ENCODE results near the gene MT1HL1. TPM values are rescaled to one million over a fixed set of nuclear protein-coding genes. Genes with fewer than 3 reads are reported as not detected.

The MT1HL1 gene
- total RNA-seq, 4 donors from 2014 or later: not detected

GRCh38 chr1:237041461-237041794, 37.2 kb upstream of the MT1HL1 start:
- no peak for DNase-seq
- intact Hi-C loops (cut with DNase I; ENCODE audit: low total_unique reads): no loop called here
- H3K4me3 ChIP-seq: peak overlapping the region in 1 of 2 donors; percentile 54
- no peak overlapping the region for H3K27ac ChIP-seq
- H3K4me1 ChIP-seq: peaks cover 0 to 8% of the 10 kb centered on the region in 2 donors
- no peaks in the 10 kb centered on the region for H3K9me3 ChIP-seq
- TF ChIP-seq POLR2A (IDR thresholded peaks at IDR 0.05): no peak
- no peak for TF ChIP-seq CTCF (IDR thresholded peaks at IDR 0.05)
- no peaks in the 10 kb centered on the region for H3K36me3 ChIP-seq
- H3K27me3 ChIP-seq: peaks cover 0 to 11% of the 10 kb centered on the region in 2 donors

- TF ChIP-seq POLR2A (IDR thresholded peaks at IDR 0.05): no peak
- no peak for TF ChIP-seq CTCF (IDR thresholded peaks at IDR 0.05)
- H3K36me3 ChIP-seq: no peaks in the 10 kb centered on the region
- no peak overlapping the region for H3K4me3 ChIP-seq
- H3K9me3 ChIP-seq: no peaks in the 10 kb centered on the region
- no peak for DNase-seq
- no peak overlapping the region for H3K27ac ChIP-seq
- intact Hi-C loops (cut with DNase I; ENCODE audit: low total_unique reads): no loop called here
- peaks cover 0 to 8% of the 10 kb centered on the region in 2 donors for H3K4me1 ChIP-seq
- peaks cover 0 to 11% of the 10 kb centered on the region in 2 donors for H3K27me3 ChIP-seq
Measured at GRCh38 chr1:237040823-237041222, 36.6 kb upstream of the MT1HL1 start.

GRCh38 chr1:237038211-237038610, 34.0 kb upstream of the MT1HL1 start:
- intact Hi-C loops (cut with DNase I; ENCODE audit: low total_unique reads): no loop called here
- no peak for TF ChIP-seq POLR2A (IDR thresholded peaks at IDR 0.05)
- no peak for TF ChIP-seq CTCF (IDR thresholded peaks at IDR 0.05)
- H3K27ac ChIP-seq: no peak overlapping the region

GRCh38 chr1:237035759-237036158, 31.5 kb upstream of the MT1HL1 start:
- no peak overlapping the region for H3K27ac ChIP-seq
- no peak overlapping the region for H3K4me3 ChIP-seq
- H3K4me1 ChIP-seq: no peaks in the 10 kb centered on the region
- no peaks in the 10 kb centered on the region for H3K9me3 ChIP-seq
- TF ChIP-seq CTCF (IDR thresholded peaks at IDR 0.05): no peak
- TF ChIP-seq POLR2A (IDR thresholded peaks at IDR 0.05): no peak
- no peaks in the 10 kb centered on the region for H3K36me3 ChIP-seq
- intact Hi-C loops (cut with DNase I; ENCODE audit: low total_unique reads): no loop called here
- no peak for DNase-seq
- H3K27me3 ChIP-seq: no peaks in the 10 kb centered on the region

More at GRCh38 chr1:237038211-237038610, 34.0 kb upstream of the MT1HL1 start:
- H3K36me3 ChIP-seq: no peaks in the 10 kb centered on the region
- H3K4me1 ChIP-seq: peaks cover 0 to 8% of the 10 kb centered on the region in 2 donors
- DNase-seq: no peak
- no peak overlapping the region for H3K4me3 ChIP-seq
- no peaks in the 10 kb centered on the region for H3K27me3 ChIP-seq
- no peaks in the 10 kb centered on the region for H3K9me3 ChIP-seq

- Histone ChIP-seq H3K27me3 (no peaks in the 10 kb centered on the region), H3K4me3 (no peak overlapping the region), H3K4me1 (no peaks in the 10 kb centered on the region), H3K27ac (no peak overlapping the region), H3K36me3 (no peaks in the 10 kb centered on the region), H3K9me3 (no peaks in the 10 kb centered on the region)
- no peak for DNase-seq
- no peak for TF ChIP-seq POLR2A (IDR thresholded peaks at IDR 0.05)
- TF ChIP-seq CTCF (IDR thresholded peaks at IDR 0.05): no peak
- intact Hi-C loops (cut with DNase I; ENCODE audit: low total_unique reads): no loop called here
Measured at GRCh38 chr1:237033804-237034203, 29.6 kb upstream of the MT1HL1 start.

Data from uterus (tissue), 4 donors.